ENCODE data around the gene IL4R.

DNA sequence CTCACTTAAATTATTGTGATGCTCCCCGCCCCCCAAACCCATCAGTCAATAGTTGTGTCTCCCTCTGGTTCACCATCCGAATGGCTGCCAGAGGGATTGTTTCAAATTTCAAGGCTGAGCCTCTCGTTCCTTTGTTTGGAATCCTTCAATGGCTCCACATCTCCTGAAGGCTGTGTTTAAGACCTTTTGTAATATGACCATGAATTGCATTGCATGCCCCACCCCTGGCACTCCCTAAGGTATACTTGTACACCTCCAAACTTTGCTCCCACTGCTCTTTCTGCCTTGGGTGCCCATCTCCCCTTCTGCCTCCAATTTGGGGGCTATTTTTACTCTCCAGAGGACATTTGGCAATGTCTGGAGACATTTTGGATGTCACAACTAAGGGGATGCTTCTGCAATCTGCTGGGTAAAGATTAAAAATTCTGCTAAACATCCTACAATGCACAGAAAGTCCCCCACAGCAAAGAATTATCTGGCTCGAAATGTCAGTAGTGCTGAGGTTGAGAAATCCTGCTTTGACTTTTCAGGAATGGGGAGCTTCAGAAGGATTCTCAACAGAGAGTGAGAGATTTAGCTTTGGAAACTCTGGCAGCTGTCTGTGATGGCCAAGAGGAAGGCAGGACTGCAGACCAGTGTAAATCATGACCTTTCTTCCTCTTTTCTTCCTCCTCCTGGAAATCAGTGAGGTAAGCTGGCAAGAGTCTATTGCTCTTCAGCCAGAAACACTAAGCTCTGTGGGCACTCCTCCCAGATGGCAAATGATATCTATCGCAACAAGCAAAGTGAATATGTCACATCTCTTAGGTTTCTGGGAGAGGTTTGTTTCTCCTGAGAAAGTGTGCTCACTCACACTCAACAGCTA, 8.7 kb upstream of the IL4R start:
- TF ChIP-seq, protein P1, sequence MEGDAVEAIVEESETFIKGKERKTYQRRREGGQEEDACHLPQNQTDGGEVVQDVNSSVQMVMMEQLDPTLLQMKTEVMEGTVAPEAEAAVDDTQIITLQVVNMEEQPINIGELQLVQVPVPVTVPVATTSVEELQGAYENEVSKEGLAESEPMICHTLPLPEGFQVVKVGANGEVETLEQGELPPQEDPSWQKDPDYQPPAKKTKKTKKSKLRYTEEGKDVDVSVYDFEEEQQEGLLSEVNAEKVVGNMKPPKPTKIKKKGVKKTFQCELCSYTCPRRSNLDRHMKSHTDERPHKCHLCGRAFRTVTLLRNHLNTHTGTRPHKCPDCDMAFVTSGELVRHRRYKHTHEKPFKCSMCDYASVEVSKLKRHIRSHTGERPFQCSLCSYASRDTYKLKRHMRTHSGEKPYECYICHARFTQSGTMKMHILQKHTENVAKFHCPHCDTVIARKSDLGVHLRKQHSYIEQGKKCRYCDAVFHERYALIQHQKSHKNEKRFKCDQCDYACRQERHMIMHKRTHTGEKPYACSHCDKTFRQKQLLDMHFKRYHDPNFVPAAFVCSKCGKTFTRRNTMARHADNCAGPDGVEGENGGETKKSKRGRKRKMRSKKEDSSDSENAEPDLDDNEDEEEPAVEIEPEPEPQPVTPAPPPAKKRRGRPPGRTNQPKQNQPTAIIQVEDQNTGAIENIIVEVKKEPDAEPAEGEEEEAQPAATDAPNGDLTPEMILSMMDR (IDR thresholded peaks at IDR 0.05 in 8 of 11, conservative IDR thresholded peaks at IDR 0.05 in 3 of 11) = no peak
- no peak for TF ChIP-seq POLR2AphosphoS5 (IDR thresholded peaks at IDR 0.05)

Measured in spleen (tissue), 7 donors.